GM18498 (cell line): ENCODE data around the gene HOXD4.

ENCODE experiments used
- ATAC-seq: cut with Tn5 transposase; IDR thresholded peaks from one replicate; pipeline ENCODE4 v1.9.1; 2021; ENCODE audit warnings: mild to moderate bottlenecking, moderate library complexity; ENCODE audit not compliant: unreplicated experiment

The HOXD4 gene

DNA sequence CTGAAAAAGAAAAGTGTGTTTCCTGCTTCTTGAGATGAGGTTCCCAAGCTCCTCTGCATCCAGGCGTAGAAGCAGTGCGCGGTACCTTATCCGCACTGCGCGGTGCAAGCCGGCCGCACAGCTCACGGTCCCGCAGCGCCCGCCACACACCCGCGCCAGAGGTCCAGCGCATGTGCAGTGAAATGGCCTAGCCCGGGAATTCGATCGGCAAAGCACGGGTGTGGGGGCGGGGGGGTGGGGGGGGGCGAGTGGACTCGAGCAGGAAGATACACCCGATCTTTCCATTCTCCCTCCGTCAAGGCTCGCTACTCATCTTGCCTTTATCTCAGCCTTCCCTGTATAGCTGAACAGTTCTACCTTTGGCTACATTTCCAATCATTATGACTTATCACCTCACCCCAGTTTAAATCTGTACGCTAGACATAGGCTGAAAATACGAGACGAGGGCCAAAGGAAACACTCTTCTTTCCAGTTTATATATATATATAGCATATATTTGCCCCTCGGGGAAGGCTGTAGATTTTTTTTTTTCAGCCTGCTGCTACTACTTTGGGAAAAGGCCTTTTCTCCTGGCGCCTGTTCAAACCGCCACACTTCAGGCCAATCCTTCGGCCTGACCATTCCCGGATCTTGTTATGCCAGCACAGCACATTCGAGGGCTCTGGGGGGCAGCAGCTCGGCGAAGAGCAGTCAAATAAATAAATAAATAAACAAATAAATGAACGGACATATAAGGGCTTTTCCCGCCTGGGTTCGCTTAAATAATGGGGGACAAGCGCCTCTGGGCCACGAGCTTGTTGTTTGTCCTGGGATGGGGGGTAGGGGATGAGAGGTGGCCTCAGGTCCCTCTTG lies 11.5 kb upstream of the HOXD4 start:
- no peak for ATAC-seq

- peak; percentile 94 for ATAC-seq
These were observed 10.6 kb upstream of the HOXD4 start for GRCh38 chr2:176140513-176141317.

DNA sequence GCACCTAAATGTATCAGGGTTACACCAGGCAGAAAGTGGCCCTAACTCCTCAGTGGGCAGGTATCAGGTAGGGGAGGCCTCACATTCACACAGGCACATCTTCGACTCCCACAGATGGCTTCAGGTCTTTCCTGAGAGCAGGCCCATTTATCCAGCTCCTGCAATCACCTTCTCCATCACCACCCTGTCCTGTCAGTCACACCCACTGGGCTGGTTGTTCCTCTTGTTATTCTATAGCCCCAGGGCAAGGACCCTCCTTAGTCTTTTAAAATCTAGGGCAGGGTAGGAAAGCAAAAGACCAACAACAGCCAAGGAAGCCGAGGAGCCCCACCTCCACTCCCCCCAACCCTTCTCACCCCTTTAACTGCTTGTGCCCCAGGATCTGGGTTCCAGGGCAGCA lies 9.1 kb upstream of the HOXD4 start:
- no peak for ATAC-seq

- no peak for ATAC-seq
These were observed 6.0 kb upstream of the HOXD4 start for GRCh38 chr2:176145085-176145969.

DNA sequence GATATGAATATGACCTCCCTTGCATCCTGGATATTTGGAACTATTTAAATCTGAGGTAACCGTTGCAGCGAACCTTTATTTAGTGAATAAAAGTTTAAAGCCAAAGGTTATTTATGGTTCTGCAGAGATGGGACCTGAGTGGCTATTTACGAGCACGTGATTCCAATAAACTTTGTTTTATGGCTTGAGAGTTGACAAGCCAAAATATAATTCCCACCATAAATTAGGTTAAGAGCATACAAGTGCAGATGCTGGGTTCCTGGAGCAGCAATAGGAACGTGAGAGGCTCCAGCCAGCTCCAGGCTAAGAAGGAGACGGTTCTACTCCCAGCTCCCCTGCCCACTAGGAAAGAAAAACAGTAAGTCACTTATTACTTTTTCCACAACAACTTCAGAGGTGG lies 5.2 kb upstream of the HOXD4 start:
- no peak for ATAC-seq

DNA sequence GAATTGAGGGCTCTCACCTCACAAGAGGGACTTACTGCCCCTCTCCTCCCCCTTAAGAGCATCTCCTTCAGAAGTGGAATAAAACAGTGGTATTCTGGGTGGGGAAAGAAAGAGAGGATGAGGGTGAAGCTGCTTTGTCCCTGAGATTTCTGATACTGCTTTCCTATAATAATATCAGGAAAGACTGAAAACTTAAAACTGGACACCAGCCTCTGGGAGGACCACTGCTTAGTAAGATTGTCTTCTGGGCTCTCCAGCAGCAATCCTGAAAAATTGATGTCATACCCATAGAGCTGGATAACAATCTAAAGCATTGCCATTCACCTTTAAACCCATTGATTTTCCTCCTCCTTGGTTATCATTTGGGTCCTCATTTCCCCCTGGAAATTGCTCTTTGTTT lies 4.7 kb upstream of the HOXD4 start:
- ATAC-seq = no peak

DNA sequence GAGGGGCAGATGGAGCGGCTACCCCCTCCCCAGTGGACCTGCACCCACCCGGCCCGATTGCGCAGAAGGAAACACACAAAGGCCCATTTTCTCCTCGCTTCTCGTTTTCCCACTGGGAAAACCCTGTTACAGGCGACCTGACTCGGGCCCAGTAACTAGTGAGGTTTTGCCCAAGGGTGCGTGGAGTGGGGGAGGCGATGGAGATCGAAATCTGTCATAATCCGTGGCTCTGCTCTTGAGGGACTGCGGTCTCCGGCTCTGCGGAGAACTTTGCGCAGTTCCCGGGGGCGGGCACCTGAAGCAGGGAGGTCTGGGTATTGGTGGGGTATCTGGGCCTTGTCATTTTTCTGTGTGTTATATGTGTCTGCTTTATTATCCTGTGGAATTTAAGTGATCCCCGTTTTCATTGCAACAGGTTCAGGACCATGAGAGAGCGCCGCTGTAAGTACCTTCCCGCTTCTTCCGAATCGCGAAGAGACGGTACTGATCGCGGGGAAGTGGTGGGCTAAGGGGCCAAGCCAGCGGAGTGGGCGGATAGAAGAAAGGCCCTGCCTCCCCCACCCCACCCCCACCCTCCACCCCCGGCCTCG lies 4.0 kb upstream of the HOXD4 start:
- ATAC-seq = no peak

DNA sequence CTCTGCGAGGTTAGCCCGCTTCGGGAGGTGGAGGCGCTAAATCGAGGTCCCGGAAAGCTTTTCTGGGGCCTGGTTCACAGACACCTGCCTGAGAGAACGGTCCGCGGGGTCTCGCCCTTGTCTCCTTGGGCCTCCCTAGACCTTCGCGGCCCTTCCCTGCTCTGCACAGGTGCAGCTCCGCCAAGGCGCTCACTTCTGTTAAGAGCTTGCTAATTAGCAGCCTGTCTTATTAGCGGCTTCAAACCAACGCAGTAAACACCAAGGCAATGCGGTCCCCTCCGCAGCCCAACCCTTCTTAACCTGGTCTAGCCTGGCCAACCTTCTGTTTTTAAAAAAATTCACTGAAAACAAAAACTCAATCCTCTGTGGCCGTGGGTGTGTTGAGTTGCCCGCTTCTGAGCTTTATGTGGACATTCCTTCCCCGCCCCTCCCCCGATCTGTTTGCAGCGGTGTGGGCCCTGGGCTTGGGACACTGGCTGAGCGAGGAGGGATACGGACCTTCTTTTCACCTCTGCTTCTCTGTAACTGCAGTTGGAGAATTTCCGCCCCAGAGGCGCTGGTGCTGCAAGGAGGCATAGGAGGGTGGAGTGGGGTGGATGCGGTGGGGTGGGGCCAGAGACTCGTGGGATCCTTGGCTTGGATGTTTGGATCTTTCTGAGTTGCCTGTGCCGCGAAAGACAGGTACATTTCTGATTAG lies 3.4 kb upstream of the HOXD4 start:
- ATAC-seq = no peak

DNA sequence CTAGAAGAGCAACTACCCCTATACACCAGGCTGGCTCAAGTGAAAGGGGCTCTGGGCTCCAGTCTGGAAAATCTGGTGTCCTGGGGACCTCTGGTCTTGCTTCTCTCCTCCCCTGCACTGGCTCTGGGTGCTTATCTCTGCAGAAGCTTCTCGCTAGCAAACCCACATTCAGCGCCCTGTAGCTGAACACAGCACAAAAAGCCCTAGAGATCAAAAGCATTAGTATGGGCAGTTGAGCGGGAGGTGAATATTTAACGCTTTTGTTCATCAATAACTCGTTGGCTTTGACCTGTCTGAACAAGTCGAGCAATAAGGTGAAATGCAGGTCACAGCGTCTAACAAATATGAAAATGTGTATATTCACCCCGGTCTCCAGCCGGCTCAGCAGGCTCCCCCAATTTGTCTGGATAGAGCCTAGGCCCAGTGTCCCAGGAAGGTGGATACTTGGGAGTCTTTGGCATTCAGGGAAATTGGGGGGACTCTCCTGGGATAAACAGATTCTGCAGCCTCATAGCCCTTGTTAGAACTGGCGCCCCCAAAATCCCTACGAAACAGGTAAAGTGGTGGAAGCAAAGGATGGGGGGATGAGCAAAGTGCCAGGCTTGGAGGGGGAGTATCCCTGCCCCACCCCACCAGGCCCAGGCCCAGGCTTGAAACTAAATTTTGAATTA lies 2.5 kb upstream of the HOXD4 start:
- no peak for ATAC-seq

DNA sequence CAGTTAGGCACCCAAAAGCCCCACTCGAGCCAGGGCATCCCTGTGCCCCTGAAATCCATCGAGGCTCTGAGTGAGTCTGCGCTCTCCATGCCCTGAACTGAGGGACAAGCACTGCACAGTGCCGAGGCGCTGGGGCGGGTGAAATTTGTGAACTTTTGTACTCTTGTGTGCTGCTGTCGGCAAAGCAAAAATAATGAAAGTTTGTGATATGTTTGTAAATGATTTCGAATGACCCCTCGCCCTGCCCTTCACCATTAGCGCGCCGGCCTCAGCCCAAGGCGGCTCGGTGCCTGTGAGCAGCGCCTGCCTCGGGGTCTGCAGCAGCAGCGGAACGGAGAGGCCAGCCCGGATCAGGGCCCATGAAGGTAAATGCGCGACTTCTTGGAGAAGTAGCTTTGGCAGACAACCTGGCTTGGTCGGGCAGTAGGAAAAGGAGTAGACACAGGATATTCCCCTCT lies 1.8 kb upstream of the HOXD4 start:
- ATAC-seq = no peak

DNA sequence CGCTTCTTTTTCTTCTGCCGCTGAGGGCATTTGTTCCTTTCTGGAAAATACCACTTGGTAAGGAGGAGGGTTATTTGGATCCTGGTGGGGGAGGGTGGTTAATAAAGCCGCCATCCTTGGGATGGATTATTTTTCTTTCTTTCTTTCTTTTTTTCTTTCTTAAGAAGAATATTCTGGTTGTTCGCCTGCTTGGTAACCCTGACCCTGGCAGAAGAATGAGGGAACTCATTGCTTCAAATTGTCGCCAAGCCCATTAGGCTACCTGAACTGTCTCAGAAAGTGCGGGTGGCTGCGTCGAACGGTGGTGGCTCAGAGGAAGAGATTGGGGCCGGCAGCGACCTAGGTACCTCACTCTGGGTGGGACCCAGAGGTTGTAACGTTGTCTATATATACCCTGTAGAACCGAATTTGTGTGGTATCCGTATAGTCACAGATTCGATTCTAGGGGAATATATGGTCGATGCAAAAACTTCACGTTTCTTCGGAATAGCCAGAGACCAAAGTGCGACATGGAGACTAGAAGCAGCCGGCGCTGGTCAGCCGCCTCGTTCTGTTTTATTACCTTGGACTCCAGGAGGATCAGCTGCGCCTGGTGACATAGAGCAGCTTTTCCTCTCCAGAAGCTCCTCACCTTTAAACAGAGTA lies 1.3 kb upstream of the HOXD4 start:
- no peak for ATAC-seq

GRCh38 chr2:176150584-176151441 lies 537 bp upstream of the HOXD4 start:
- no peak for ATAC-seq

- no peak for ATAC-seq
These were observed 1.2 kb downstream of the HOXD4 start for GRCh38 chr2:176152350-176153181.

DNA sequence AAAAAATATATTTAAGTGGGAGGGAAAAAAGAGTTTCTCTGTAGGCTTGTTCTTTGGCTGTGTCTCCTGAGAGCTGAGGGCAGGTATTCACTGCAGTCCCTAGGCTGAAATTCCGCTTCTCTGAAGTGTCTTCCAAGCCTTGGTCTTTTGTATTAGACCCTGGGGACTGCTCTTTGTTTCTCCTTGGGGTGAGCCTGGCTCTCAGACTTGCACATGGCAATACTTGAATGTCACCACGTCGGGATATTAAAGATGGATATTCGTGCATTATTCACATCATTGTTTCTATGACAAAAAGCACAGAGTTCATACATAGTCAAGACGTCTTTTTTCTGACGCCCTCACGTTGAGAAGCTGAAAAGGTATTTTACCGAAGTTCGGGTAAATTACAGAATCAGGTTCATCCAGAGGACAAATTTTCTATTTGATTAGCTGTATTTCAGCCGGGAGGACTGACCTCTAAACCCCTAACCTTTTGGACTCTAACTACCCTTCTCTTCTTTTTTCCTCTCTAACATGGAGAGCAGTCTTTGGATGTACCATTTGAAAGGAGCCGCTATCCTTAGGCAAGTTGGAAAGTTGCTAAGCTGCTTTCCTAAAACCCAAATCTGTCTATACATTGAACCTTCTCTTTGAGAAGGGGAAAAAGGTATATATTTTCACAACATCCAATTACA lies 3.4 kb downstream of the HOXD4 start:
- ATAC-seq = no peak

- no peak for ATAC-seq
These were observed 4.2 kb downstream of the HOXD4 start for GRCh38 chr2:176155356-176156044.

- ATAC-seq = no peak
These were observed 5.0 kb downstream of the HOXD4 start for GRCh38 chr2:176156301-176156806.
